HepG2 (cell line): ENCODE measurements around the gene TRAK1.

ENCODE experiments used
- AHR ChIP-seq: IDR thresholded peaks from 2 replicates; pipeline ENCODE4 v1.6.1; 2018; ENCODE audit warnings: missing genetic modification reagents, missing compliant biosample characterization
- CHD2 ChIP-seq: IDR thresholded peaks from 2 replicates; pipeline ENCODE4 v1.6.1; 2011; ENCODE audit warnings: low read depth, low read length, improper control_type of control experiment
- CTCF ChIP-seq: sonication (generic); formaldehyde crosslinking; IDR thresholded peaks from 2 replicates; pipeline ENCODE4 v1.5.0; 2020; ENCODE audit warnings: mild to moderate bottlenecking, missing genetic modification reagents, moderate library complexity
- PCBP2 ChIP-seq: fragments of 200-400 bp; formaldehyde crosslinking; optimal IDR thresholded peaks from 2 replicates; pipeline ENCODE3; 2018; ENCODE audit warnings: low read length, low read depth; ENCODE audit not compliant: poor library complexity, severe bottlenecking
- POLR2AphosphoS2 ChIP-seq: IDR thresholded peaks from 2 replicates; pipeline ENCODE4 v1.6.1; 2011; ENCODE audit warnings: low read depth, low read length, improper control_type of control experiment
- RARG ChIP-seq: sonication (generic); formaldehyde crosslinking; IDR thresholded peaks from 2 replicates; pipeline ENCODE4 v1.4.0; 2020; ENCODE audit warnings: low read depth, mild to moderate bottlenecking, missing genetic modification reagents
- REST ChIP-seq, 2 experiments: IDR thresholded peaks; 2 replicates each; pipeline ENCODE4 v1.6.1; 2011 to 2012; ENCODE audit warnings: low read length in 2 of 2, borderline replicate concordance in 1 of 2, low read depth in 1 of 2, mild to moderate bottlenecking in 1 of 2, moderate library complexity in 1 of 2
- ZNF383 ChIP-seq: sonication (generic); formaldehyde crosslinking; IDR thresholded peaks from 2 replicates; pipeline ENCODE4 v1.4.0; 2020; ENCODE audit warnings: missing genetic modification reagents, mild to moderate bottlenecking, borderline replicate concordance
- ZNF619 ChIP-seq: sonication (generic); formaldehyde crosslinking; IDR thresholded peaks from 2 replicates; pipeline ENCODE4 v1.4.0; 2020; ENCODE audit warnings: mild to moderate bottlenecking, missing genetic modification reagents

- no peak for TF ChIP-seq PCBP2
- TF ChIP-seq REST (IDR thresholded peaks at IDR 0.05; ENCODE audit: borderline replicate concordance in 1 of 2, low read depth in 1 of 2, low read length in 2 of 2), result no peak
- no peak for TF ChIP-seq RARG
- TF ChIP-seq CHD2, result no peak
- TF ChIP-seq AHR, result no peak
- TF ChIP-seq ZNF619 (CRISPR knock-in tag), result no peak
- TF ChIP-seq CTCF (CRISPR knock-in tag), result no peak
- TF ChIP-seq ZNF383 (CRISPR knock-in tag), result no peak
- no peak for TF ChIP-seq POLR2AphosphoS2
Measured at GRCh38 chr3:42246091-42246490, 154.9 kb downstream of the TRAK1 start.
